NCI-H2227 treated with DMSO at 0.1 percent for 48 hours (cell line): ENCODE results near the gene PLXNC1.

Experiments used
- DNase-seq: peaks from one replicate; lab custom pipeline; 2025; lab: John Stamatoyannopoulos, UW

Gene PLXNC1

DNA sequence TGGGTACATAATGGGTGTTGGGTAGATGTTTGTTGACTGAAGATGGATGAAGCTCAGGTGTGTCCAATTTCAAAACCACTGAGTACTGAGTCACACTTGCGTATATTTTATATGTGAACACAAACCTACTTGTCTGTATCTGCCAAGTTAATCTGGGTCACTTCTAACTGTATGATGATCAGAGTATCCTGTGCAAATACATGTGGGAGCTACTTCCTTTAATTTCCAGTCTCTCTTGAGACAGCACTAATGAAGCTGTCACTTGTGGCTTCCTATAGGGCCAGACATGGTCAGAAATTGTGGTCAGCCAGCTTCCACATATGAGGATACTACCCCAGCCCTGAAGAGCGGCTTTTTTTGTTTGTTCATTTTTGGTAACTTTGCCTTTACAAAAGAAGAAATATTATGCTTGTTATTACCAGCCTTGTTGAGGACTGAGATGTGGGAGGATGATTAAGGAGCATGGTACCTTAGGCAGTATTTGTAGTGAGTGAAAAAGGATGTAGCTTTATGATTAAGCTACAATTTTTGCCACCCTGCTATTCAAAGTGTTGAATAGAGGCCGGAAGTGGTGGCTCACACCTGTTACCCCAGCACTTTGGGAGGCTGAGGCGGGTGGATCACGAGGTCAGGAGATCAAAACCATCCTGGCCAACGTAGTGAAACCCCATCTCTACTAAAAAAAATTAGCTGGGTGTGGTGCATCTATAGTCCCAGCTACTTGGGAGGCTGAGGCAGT lies 32.4 kb downstream of the PLXNC1 start:
- no peak for DNase-seq

DNA sequence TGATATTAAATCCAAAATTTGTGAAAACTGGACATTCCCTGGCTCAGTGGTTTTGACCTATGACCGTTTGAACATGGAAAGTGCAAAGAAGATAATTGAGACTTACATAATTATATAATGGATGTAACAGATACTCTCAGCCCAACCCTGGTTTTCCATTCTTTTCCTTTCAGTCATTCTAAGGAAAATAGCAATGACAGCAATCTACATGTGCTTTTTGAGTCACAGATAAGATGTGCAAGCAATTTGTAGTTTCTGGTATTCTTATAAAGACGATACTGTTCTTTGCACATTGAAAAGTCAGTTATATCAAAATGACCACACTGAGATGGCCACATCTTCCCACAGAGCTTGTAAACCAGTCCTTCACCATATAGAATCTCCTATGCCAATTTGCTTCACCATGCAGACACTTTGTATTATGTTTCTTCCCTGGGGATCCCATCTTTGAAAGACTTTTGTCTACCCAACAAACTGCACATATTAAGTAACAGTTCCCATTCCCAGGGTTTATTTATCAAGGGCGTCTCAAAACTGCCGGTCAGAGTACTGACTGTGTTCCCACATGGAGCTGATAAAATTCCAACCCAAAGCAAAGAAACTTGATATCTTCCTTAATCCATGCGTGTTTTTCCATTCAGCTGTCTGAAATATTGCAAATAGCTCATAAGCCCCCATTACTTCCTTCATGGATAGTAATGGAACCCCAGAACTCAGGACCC lies 34.8 kb downstream of the PLXNC1 start:
- DNase-seq = no peak

DNA sequence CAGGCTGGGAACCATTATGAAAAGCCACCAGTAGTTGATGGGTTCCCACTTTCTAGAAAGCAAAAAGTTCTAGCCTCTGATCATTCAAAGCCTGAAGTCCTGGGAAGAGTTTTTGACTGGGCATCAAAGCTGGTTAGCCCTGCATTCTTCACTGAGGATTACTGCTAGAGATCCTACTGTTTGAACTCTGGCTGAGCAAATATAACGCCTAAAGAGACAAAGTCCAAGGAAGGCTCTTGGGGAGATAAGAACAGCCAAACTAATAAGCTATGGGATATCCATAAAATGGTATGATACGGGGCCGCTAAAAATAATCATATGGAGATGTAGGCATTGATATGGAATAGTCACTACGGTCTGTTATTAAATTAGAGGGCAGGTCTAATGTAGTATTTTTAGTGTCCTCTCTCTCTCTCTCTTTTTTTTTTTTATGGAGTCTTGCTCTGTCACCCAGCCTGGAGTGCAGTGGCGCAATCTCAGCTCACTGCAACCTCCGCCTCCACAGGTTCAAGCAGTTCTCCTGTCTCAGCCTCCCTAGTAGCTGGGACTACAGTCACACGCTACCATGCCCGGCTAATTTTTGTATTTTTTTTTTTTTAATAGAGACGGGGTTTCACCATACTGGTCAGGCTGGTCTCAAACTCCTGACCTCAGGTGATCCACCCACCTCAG lies 35.5 kb downstream of the PLXNC1 start:
- no peak for DNase-seq

DNA sequence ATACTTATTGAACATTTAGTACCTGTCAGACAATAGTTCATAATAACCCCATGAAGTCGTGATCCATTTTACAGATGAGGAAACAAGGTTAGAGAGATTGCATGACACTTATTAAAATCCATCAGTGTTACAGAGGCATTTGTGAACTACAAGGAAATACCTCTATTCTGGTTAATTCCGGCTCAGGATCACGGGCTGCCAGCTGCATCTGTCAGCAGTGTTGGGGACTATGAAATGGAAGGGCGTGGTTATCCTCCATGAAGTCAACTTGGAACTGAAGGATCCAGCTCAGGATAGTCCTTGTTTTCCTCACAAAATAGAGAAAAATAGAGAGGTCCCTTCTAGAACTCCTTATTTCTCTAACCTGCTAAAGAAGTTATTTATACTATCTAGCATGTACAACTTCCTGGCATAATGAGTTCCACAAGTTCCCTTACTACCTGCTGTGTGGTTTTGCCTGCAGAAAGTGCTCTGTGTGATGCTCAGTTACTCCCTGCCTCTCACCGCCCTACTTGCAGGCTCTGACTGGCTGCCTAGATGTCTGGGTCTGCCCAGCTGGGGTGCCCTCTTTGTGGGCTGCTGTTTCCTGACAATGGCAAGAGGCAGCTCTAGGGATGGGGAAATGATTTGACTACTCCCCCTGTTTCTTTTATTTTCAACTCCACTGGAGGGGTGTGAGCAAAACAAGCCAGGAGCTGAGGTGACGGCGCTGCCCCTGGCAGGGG lies 36.8 kb downstream of the PLXNC1 start:
- no peak for DNase-seq

DNA sequence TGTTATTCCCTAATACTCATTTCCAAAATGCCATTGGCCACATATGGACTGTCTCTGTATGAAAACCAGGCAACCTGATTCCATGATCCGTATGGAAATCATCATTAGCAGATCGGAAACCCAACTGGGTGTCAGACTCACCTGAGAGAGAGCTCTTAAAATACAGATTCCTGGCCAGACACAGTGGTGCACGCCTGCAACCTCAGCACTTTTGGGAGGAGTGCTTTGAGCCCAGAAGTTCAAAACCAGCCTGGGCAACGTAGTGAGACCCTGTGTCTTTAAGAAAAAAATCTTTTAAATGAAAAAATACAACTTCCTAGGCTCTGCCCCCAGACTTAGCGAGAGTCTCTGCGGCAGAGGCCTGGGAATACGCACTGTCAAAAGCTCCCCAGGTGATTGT lies 37.4 kb downstream of the PLXNC1 start:
- no peak for DNase-seq

DNA sequence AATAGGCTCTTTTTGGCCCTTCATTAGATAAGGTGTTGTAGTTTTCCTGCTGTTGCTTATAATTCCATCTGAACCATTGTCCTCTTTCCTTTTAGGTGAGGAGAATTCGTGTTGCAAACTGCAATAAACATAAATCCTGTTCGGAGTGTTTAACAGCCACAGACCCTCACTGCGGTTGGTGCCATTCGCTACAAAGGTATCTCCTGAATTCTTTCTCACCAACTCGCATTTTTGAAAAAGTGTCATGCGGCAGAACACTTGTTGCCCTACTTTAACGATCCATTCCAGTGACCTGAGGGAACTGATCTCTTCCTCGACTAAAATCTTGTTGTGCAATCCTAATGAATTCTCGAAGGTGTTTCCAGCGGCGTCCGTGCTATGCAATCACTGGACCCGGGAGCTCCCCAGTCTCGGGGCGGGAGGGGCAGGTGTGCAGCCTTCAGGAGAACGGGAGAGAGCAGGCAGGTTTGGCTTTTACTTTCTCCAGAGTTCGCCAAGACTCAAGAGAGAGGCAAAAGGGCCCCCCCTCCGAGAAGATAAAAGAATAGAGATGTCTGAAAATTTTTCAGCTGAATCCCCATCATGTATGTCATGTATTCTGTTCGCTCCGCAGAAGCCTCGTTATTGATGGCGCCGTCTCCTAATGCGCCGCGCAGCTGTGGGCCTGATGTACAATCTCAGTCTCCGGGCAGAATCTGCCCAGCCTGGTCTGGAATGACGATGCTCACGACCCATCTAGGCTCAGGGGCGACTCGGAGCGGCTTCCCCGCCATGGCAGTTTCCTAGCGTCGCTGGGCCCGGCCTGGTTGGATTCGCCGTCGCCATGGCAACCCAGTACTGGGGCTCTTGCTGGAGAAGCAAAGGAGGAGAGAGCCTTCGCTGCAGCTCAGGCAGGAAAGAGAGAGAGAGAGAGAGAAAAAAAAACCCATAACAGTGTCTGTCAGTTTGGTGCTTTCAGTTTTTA lies 38.2 kb downstream of the PLXNC1 start:
- DNase-seq = peak; percentile 83

DNA sequence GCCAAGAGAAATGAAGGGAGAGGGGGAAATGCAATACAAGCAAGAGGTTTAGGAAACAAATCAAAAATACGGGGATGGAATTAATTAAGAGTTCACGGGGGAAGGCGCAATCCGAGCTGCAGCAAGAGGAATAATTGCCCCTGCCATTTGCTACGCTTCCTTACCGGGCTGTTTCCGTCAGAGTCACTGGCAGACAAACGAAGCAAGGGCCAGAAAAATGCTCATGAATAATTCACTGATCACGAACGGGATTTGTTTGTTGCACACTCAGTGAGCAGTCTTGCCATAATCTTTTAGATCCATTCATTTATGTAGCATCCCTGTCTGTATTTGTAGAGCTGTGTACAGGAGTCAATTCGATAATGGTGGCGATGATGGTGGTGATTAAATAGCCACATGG lies 39.0 kb downstream of the PLXNC1 start:
- peak; percentile 73 for DNase-seq

DNA sequence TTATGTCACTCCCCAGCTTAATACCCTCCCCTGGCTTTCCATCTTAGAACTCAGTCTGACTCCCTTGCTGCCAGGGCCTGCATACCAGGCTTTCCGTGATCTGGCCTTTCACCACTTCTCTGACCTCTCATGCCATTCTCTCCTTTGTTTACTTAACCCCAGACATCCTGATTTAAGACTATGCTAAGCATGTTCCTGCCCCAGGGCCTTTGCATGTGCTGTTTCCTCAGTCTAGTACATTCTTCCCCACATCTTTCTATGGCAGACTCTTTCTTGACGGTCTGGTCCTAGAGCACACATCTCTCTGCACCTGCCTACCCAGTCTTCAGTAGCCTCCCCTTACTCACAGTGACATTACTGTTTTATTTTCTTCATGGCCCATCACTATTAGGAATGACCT lies 42.2 kb downstream of the PLXNC1 start:
- no peak for DNase-seq

DNA sequence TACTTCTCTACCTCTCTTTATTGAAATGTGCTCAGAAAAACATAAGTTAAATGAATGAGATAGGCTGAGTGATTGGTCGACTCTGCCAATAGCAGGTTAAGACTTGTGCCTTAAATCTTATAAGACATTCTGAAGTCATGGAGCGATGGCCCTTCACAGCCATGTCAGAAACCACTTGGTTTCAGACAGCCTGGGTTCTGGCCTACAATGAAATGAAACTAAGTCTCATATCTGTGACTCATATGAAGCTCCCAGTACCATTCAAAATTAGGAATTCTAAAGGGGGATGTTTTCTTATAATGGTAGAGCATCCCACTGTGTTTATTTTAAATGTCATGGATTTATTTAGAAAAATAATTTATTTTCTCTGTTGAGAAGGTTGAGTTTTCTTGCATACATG lies 42.6 kb downstream of the PLXNC1 start:
- DNase-seq = no peak

DNA sequence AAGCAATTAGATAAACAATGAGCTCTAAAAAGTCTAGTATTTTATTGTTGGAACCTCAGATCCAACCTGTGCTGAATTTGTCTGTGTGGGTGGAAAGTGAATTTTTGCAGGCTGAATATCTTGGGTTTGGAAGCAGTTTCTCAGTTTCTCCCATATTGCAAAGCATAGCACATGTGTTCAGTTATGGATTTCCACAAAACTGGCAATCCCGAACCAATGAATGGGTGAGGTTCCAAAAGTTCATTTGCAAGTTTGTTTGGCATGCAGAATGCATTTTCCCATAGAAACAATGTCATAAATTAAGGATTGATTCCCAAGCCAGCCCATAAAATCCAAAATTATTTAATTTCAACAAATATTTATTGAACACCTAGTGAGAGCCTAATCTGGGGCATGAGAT lies 43.4 kb downstream of the PLXNC1 start:
- DNase-seq = no peak

DNA sequence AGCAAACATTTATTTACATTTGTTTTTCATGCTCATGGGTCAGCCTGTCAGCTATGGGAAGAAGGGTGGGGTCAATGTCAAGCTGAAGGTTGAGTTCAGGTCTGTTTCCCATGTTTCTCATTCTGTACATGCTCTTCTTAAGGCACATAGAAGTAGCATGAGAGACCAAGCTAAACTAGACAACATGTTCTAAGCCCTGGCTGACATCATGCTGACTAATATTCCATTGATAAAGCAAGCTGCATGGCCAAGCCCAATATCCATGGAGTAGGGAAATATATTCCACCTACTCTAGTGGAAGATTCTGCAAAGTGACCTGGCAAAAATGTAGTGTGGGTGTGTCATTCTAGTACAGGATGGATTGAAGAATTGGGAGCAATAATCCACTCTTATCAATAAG lies 44.1 kb downstream of the PLXNC1 start:
- DNase-seq = no peak

DNA sequence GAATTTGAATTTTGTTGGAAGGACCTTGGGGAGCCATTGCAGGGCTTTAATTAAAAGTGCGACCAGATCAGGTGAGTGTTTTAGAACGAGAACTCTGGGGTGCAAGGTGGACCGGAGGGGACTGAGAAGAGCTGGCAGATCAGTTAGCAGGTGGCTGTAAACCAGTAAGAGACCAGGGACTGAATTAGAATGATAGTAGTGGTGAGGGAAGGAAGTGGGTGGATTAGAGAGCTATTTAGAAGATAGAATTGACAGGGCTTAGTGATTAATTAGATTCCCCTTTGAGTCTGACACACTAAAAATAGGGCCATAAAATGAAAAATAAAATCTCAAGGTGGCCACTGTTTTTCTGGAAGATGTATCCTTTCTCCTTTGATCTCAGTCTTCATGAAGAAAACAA lies 44.8 kb downstream of the PLXNC1 start:
- DNase-seq = no peak

DNA sequence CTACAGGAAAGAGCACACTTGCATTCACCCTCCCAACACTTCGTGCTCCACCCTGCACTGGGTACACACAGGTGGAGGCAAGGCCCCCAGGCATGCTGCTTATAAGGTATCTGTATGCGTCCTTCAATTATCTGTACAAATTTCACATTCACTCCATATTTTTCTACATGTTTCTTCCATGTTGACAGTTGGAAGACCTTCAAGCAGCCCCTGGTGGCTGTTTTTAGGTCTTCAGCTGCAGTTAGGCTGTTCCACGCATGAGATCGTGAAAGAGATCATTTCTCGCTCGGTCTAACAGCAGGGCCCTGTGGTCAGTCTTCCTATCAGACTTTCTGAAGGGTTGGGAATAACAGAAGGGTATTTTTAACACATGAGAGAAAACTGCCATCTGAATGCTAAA lies 47.1 kb downstream of the PLXNC1 start:
- DNase-seq = no peak

DNA sequence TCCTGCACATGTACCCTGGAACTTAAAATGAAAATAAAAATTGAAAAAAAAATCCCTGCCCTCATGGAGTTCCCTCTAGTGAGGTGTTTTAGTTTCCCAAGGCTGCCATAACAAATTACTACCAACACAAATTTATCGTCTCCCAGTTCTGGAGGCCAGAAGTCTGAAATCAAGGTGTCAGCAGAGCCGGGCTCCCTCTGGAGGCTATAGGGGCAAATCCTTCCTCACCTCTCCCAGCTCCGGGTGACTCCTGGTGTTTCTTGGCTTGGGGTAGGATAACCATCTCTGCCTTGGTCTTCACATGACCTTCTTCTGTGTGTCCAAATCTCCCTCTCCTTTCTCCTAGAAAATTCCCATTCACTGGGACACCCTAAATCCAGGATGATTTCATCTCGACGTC lies 50.1 kb downstream of the PLXNC1 start:
- no peak for DNase-seq

DNA sequence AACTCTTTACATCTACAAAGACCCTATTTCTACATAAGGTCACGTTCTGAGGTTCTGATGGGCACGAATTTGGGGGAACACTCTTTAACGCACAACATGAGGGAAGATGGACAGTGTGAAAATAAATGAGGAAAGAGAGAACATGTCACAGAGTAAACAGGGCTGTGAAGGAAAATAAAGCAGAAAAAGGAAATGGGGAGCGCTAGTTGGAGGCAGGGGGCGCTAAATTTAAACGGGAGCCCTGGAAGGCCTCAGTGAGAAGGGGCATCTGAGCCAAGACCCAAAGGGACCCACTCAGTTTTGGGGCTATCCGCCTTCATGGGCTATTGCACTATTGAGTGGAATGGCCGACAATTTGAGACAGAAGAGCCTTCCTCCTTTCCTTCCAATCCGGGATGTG lies 50.5 kb downstream of the PLXNC1 start:
- DNase-seq = no peak

DNA sequence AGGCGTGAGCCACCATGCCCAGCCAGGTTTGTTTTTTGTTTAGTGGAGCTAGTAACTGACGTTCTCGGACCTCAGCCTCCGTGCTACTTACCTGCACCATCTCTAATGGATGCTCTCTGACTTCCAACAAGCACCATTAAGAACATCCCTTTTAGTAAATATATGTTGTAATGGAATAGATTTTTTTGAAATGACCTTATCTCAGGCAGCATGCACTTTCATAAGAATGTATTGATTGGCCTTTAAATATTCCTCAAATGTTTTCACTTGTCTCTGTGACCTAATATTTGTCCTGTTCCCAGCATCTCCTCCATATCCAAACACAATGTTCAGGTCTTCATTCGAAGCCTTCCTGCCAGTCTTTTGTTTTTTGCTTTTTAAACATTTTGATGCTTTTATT lies 51.7 kb downstream of the PLXNC1 start:
- no peak for DNase-seq

DNA sequence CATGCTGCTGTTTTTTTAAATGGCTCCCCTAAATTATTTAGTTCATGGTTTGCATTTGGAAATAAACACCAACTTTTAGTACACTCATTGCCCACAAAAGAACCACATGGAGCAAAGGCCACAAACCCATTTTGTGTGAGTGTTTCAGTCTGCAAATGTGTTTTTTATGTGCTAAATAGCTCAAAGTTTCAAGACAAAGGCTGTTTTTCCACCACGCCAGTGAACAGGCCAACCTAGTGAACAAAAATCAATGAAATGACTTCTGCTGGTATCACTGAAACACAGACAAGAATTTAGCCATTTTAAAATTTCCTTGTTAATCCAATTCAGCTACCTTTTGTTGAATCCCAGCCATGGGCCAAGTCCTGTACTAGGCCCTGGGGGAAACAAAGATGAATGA lies 52.3 kb downstream of the PLXNC1 start:
- DNase-seq = no peak

DNA sequence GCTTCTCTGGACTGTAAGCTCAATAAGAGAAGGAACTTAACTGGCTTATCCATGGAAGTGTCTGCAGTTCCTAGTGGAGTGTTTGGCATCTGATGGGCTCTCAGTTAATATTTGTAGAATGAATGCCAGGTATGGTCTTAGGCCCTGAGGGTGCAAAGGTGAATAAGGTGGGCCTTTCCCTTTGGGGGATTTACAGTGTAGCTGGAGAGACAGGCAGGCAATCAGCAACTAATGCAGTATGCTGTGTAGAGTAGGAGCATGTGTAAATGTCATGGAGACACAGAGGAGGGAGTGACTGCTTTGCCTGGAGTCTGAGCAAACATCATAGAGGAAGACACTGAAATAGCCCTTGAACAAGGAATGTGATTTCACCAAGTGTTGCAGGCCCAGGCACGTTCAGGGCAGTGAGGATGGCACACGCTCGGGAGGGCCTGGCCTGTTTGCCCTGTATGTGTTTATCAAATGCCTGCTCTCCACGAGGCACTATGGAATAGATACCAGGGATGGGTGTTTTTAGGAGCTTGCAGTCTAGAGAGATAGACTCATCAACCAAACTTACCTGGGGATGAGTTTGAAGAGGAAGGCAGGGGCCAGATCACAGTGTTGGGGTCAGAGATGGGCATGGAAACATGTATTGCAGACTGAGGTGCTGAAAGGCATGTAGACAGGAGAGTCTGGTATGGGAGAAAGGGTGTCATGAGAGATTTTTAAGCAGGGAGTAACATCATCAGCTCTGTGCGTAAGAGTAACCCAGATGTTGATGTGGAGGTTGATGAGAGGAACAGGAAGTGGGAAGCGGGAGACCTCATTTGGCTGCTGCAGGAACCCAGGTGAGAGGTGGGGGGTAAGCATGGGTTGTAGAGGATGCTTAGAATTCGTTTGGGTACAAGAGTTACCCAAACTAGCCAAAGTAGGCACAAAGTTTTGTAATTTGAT lies 54.1 kb downstream of the PLXNC1 start:
- no peak for DNase-seq

DNA sequence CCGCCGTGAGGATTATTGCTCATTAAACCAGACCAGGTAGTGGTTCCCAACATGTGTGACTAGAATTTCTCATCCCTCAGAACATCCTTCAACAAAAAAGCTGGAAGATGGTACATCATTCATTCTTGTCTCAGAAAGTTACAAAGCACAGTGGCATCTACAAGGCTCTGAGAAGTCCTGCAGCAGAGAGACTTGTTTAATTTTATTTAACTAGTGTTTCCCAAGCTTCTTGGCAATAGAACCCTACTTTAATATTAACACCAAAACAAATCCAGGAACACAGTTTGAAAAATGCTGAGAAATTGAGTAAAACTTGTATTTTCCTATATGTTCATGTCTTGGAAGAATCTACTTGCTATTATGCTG lies 54.8 kb downstream of the PLXNC1 start:
- no peak for DNase-seq

DNA sequence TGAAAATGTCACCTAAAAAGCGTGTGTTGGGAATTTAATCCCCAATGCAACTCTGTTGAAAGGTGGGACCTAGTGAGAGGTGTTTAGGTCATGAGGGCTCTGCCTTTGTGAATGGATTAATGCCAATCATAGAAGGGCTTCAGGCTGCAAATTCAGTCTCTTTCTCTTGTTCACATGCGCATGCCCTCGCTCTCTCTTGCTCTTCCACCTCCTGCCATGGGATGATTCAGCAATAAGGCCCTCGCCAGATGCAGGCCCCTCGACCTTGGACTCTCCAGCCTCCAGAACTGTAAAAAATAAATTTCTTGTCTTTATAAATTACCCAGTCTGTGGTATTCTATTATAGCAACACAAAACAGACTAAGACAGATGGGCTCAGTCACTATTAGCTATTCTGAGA lies 55.4 kb downstream of the PLXNC1 start:
- no peak for DNase-seq
